ENCODE results near the gene C1orf52.

GRCh38 chr1:85216697-85217096 lies 42.8 kb downstream of the C1orf52 start:
- TF ChIP-seq POLR2AphosphoS5 (IDR thresholded peaks at IDR 0.05; ENCODE audit: insufficient read depth in 1 of 2, low read depth in 1 of 2) (no peak), POLR2A (IDR thresholded peaks at IDR 0.05) (no peak), CTCF (IDR thresholded peaks at IDR 0.05) (no peak)
